Stimulated activated CD8-positive, alpha-beta memory T cell treated with anti-CD3 and anti-CD28 coated beads, Interleukin-4, amount 100 ng/mL, for 1 hour (primary cell): Measurements from ENCODE around the gene CD4.
A peak's percentile ranks its signal among the peaks of the same experiment; 100 is the strongest.

Source experiments
- DNase-seq, 2 donors: peaks; one replicate each; pipeline ENCODE4 v3.0.0-alpha.2; 2020; ENCODE audit warnings: low read depth in 2 of 2, low spot score in 1 of 2

CD4 gene

DNA sequence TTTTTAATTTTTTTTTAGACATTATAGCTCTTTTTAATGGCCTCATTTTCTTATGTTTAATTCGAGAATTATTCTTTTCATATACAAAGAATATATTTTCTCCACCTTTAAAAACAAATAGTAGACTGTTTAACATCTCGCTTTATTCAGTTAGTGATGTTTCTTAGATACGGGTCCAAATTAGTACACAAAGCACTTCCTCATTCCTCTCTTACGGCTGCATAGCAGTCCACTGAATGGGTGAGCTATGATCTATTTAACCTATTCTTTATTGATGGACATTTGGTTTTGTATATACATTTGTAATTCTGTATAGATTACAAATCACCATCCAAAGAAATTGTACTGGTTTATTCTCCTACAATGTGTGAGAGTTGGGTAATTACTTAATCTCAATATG, 24.0 kb downstream of the CD4 start:
- DNase-seq, result no peak

- DNase-seq, result no peak
Observed at GRCh38 chr12:6816598-6816997, 27.3 kb downstream of the CD4 start.

DNA sequence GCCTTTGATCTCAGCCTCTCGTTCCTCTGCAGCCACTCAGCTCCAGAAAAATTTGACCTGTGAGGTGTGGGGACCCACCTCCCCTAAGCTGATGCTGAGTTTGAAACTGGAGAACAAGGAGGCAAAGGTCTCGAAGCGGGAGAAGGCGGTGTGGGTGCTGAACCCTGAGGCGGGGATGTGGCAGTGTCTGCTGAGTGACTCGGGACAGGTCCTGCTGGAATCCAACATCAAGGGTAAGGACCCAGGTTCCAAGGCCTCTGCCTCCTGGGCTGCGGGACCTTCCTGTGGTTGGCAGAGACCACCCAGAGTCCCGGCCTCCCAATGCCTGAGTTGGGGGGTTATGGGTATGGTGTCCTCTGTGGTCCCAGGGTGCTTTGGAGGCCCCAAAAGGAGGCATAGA, 27.8 kb downstream of the CD4 start:
- DNase-seq, result no peak

DNA sequence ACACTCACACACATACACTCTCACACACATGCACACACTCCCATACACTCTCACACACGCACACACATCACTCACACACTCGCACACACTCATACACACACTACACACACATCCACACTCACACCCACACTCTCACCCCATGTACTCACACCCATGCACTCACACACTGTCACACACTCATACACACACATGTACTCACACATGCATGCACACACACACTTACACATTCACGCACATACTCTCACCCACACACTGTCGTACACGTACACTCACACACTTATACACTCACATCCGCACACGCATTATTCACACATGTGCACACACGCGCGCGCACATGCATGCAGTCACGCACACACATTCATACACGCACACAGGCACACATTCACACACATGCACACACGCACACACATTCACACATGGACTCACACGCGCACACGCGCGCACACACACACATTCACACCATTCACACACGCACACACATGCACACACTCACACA, 28.4 kb downstream of the CD4 start:
- DNase-seq, result no peak

- DNase-seq, result no peak
Observed at GRCh38 chr12:6818222-6818621, 28.9 kb downstream of the CD4 start.

GRCh38 chr12:6818645-6819044, 29.3 kb downstream of the CD4 start:
- DNase-seq, result no peak

- DNase-seq, result no peak
Observed at GRCh38 chr12:6819106-6820030, 30.0 kb downstream of the CD4 start.

- DNase-seq, result no peak
Observed at GRCh38 chr12:6820166-6820565, 30.8 kb downstream of the CD4 start.

DNA sequence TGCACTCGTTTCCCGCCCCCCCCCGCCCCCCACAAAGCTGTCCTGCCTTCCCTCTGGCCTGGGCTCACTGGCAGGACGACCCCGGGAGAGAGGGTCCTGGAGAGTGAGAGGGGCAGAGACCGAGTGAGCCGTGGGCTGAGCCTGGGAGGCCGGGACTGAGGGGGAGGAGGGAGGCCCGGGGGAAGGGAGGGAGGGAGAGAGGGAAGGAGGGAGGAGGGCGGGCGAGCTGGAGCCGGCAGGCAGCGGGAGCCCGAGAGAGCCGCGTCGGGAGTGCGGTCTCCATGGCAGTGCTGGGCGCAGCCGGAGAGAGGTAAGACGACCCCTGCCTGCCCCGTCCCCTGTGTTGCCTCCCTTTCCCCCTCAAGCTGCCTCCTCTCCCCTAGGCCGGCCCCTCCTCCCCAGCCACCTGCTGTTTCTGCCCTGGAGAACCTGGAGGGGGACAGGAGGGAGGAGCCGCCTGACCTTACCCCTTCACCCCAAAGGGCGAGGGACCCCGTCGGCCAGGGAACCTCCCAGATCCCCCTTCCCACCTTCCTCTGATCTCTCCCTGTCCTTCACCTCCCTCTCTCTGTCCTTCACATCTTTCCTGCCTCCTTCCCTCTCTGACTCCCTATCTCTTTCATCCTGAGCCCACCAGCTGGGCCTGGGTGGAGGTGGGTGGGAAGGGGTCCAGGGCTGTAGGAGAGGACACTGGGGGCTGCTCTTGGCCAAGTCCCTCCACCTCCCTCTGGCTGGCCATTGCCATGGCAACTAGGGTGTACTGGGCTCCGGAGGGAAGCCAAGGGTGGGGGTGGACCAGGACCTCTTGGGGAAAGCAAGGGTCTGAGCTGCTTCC, 32.5 kb downstream of the CD4 start, which contains the start of gene GPR162:
TSS of gene GPR162 (plus strand) at position 231 of the 835 bp plus-strand sequence. CDS start 2,078 bp downstream, outside the sequence.
- DNase-seq, result no peak

- no peak for DNase-seq
Observed at GRCh38 chr12:6822426-6823135, 33.3 kb downstream of the CD4 start.

- DNase-seq, result no peak
Observed at GRCh38 chr12:6823182-6824084, 34.1 kb downstream of the CD4 start.

DNA sequence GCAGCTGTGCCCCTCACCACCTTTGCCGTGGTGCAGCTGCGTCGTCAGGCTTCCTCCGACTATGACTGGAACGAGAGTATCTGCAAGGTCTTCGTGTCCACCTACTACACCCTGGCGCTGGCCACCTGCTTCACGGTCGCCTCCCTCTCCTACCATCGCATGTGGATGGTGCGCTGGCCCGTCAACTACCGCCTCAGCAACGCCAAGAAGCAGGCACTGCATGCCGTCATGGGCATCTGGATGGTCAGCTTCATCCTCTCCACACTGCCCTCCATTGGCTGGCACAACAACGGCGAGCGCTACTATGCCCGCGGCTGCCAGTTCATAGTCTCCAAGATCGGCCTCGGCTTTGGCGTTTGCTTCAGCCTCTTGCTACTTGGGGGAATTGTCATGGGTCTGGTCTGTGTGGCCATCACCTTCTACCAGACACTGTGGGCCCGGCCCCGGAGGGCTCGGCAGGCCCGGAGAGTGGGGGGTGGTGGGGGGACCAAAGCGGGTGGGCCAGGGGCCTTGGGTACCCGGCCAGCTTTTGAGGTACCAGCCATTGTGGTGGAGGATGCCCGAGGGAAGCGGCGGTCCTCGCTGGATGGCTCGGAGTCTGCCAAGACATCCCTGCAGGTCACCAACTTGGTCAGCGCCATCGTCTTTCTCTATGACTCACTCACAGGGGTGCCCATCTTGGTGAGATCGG, 34.9 kb downstream of the CD4 start:
- no peak for DNase-seq

- DNase-seq, result no peak
Observed at GRCh38 chr12:6824901-6825381, 35.6 kb downstream of the CD4 start.

DNA sequence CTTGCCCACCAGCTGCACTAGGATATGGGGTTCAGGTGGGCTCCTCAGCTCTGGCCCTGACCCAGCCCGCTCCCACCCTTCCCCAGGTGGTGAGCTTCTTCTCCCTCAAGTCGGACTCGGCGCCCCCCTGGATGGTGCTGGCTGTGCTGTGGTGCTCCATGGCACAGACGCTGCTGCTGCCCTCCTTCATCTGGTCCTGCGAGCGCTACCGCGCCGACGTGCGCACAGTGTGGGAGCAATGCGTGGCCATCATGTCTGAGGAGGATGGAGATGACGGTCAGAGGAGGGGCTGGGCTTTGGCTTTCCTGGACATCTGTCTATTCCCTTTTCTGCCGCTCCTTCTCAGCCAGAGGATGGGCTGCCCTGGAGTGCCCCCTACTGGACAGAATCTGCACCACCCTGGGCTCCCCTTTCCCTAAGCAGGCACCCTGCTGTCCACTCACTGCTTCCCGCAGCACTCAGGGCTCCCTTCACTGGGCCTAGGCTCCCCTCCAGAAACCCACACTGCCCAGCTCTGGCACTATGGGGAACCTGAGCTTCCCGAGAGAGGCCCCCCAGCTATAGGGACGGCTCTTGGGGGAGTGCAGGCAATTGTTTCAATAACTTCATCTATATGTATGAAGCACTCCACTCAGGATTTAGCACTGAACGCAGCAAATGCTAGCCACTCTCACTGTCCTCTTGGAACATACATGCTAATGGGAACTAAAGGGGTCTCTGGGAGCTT, 36.2 kb downstream of the CD4 start:
- DNase-seq, result peak; percentile 60 to 63

DNA sequence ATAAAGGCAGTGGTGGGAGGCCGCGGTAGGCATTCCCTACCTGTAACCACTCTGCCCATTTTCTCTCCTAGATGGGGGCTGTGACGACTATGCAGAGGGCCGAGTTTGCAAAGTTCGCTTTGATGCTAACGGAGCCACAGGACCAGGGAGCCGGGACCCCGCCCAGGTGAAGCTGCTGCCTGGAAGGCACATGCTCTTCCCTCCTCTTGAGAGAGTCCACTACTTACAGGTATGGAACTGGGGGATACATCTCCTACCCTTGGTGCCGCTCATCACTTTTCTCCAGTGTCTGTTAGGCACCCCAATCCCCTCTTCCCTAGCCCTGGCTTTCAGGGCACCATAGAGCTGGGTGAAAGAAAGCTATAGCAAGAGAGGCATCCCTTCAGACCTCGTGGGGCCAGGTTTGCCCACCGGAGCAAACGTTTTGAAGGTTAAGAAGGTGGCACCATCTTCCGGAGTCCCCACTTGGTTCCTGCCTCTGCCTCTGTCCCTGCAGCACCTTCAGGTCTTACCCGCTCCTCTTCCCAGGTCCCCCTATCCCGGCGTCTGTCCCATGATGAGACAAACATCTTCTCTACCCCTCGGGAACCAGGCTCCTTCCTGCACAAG, 36.9 kb downstream of the CD4 start:
- DNase-seq, result no peak

GRCh38 chr12:6826734-6827436, 37.6 kb downstream of the CD4 start:
- DNase-seq, result no peak

DNA sequence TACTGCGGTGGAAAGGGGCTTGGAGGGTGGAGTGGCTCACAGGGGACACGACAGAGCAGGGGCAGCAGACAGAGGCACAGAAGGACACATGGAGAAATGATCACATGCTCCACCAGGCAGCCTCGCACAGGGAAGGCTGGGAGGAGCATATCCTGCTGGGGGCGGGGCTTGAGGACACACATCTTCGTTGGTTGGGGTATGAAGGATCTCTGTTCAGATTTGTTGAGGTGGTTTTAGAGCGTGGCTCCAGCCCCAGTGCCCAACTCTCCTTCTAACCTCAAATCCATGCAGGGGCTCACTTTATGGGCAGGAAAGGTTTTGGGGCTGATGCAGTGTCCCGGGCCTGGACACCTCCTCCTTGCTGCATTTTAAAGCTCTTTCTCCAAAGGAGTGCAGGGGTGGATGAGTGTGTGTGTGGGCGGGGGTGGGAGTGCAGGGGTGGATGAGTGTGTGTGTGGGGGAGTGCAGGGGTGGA, 38.1 kb downstream of the CD4 start:
- no peak for DNase-seq
